H1 (cell line): ENCODE measurements around the gene ANKRD62. TPM values are rescaled to one million over a fixed set of nuclear protein-coding genes. Genes with fewer than 3 reads are reported as not detected.

Experiments used
- KDM1A ChIP-seq: fragments of 200-600, 300-600 bp; sonication (generic); IDR thresholded peaks from 2 replicates; pipeline ENCODE4 v1.7.1; 2016; ENCODE audit warnings: mild to moderate bottlenecking, low read length, borderline replicate concordance
- polyA plus RNA-seq, 7 experiments: library from polyadenylated mRNA; depleted of rRNA in 3 of 7; stranded (reverse) in 5 of 7; unstranded in 2 of 7; fragments of >200 nt in 5 of 7; fragments of 200-250 nt in 2 of 7; gene quantifications; 1 replicate in 5 of 7; 2 replicates in 1 of 7; 4 replicates in 1 of 7; pipeline versions ENCODE4 v1.2.1 to v1.2.3, GENCODE V29; 2011 to 2013; ENCODE audit warnings: missing spikeins in 2 of 7, mixed read lengths in 2 of 7
- total RNA-seq: library from RNA; stranded (reverse); fragmentation: NEBNext Ultra II Directional; extraction: Animal tissue kit (Norgen Biotek cat#: 25700); gene quantifications from 2 replicates; pipeline ENCODE4 v1.2.1, GENCODE V29; 2021

ANKRD62 gene
- total and polyA plus RNA-seq, 2 of the 8 experiments (the other 6 are each of a cell fraction or from before 2014, with no cell fraction given) = not detected

DNA sequence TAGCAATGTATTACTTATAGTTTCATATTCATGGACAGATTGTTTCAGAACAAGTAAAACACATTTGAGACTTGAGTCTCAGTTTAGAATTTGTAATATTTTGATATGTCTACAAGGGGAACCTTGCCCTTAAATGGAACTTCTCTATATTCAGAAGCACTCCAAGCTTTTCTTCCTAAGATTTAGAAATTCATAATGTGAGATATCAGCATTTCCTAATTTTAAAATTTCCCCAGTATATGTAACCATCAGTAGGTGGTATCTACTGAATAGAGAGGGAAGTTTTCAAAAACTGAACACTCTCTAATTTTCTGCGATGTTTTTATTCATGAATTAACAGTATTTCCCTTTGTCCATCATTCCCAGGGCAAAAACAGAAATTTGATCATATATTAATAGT, 7.6 kb downstream of the ANKRD62 start (continued):
- TF ChIP-seq KDM1A = no peak
